D721Med (cell line): ENCODE measurements around the gene MAP1LC3B.

Experiments used
- DNase-seq: peaks from one replicate; pipeline ENCODE4 v3.0.0; 2011; ENCODE audit warnings: low spot score; ENCODE audit not compliant: insufficient read length
- FAIRE-seq: peaks from 2 replicates; lab custom pipeline; 2011; peaks lifted over from hg19 to GRCh38; lab: Jason Lieb, UNC
- CTCF ChIP-seq: IDR thresholded peaks from 2 replicates; pipeline ENCODE4 v1.5.1; 2012; ENCODE audit warnings: mild to moderate bottlenecking, control low read depth; ENCODE audit not compliant: insufficient read depth; ENCODE audit errors: missing control alignments

MAP1LC3B gene

GRCh38 chr16:87390641-87391323 is 1.4 kb upstream of the MAP1LC3B start:
- DNase-seq (no peak), FAIRE-seq (no peak)
- TF ChIP-seq CTCF: no peak

- no peak for TF ChIP-seq CTCF
- FAIRE-seq (no peak), DNase-seq (no peak)
Observed at GRCh38 chr16:87391324-87391949, 699 bp upstream of the MAP1LC3B start.

GRCh38 chr16:87392821-87393679 is 914 bp downstream of the MAP1LC3B start:
- no peak for DNase-seq

GRCh38 chr16:87393680-87394055 is 1.5 kb downstream of the MAP1LC3B start:
- no peak for FAIRE-seq
- no peak for DNase-seq
- no peak for TF ChIP-seq CTCF

More at GRCh38 chr16:87392821-87393679, 914 bp downstream of the MAP1LC3B start:
- peak; percentile 43 for TF ChIP-seq CTCF
- FAIRE-seq: no peak

GRCh38 chr16:87395181-87395842 is 3.2 kb downstream of the MAP1LC3B start:
- DNase-seq (no peak), FAIRE-seq (no peak)
- no peak for TF ChIP-seq CTCF

GRCh38 chr16:87404764-87405625 is 12.9 kb downstream of the MAP1LC3B start:
- FAIRE-seq (no peak), DNase-seq (no peak)
- TF ChIP-seq CTCF: no peak
